K562 (cell line): ENCODE results near the gene LILRA2. TPM values are rescaled to one million over a fixed set of nuclear protein-coding genes. Genes with fewer than 3 reads are reported as not detected.

Source experiments
- BHLHE40 ChIP-seq: IDR thresholded peaks from 2 replicates; pipeline ENCODE4 v1.6.1; 2011; ENCODE audit warnings: low read length, improper control_type of control experiment
- CBFA2T3 ChIP-seq: fragments of 450-650 bp; IDR thresholded peaks from 2 replicates; pipeline ENCODE4 v1.6.1; 2017
- CBX2 ChIP-seq: fragments of 200-600 bp; sonication (generic); IDR thresholded peaks from one replicate; pipeline ENCODE4 v1.6.1; 2012; ENCODE audit warnings: mild to moderate bottlenecking, low read length, inconsistent platforms; ENCODE audit not compliant: insufficient read depth, poor library complexity, severe bottlenecking
- CHCHD3 ChIP-seq: fragments of 250-450 bp; sonication (Bioruptor Pico); IDR thresholded peaks from 2 replicates; pipeline ENCODE4 v2.1.2; 2022; ENCODE audit warnings: mild to moderate bottlenecking
- COPS2 ChIP-seq: fragments of 450-650 bp; conservative IDR thresholded peaks from 2 replicates; pipeline ENCODE4 v1.6.1; 2016; ENCODE audit warnings: mild to moderate bottlenecking, moderate library complexity
- DACH1 ChIP-seq: fragments of 450-650 bp; IDR thresholded peaks from 2 replicates; pipeline ENCODE4 v1.6.1; 2018; ENCODE audit not compliant: partially characterized antibody
- DLX4 ChIP-seq: fragments of 250-450 bp; sonication (Bioruptor Pico); IDR thresholded peaks from 2 replicates; pipeline ENCODE4 v1.6.1; 2021; ENCODE audit warnings: mild to moderate bottlenecking
- EGR1 ChIP-seq: fragments of 450-650 bp; conservative IDR thresholded peaks from 2 replicates; pipeline ENCODE4 v1.6.1; 2017; ENCODE audit warnings: mild to moderate bottlenecking
- HSF4 ChIP-seq: fragments of 250-450 bp; sonication (Bioruptor Pico); IDR thresholded peaks from 2 replicates; pipeline ENCODE4 v2.1.2; 2022; ENCODE audit warnings: mild to moderate bottlenecking, moderate library complexity, borderline replicate concordance
- LEF1 ChIP-seq: fragments of 450-650 bp; IDR thresholded peaks from 2 replicates; pipeline ENCODE4 v1.6.1; 2016; ENCODE audit warnings: mild to moderate bottlenecking
- MXI1 ChIP-seq: IDR thresholded peaks from 2 replicates; pipeline ENCODE4 v1.6.1; 2011; ENCODE audit warnings: low read depth, mild to moderate bottlenecking, improper control_type of control experiment, low read length
- NR4A1 ChIP-seq, 2 experiments: fragments of 250-450 bp in 1 of 2; fragments of 450-650 bp in 1 of 2; sonication (Bioruptor Pico) in 1 of 2; IDR thresholded peaks; 2 replicates each; pipeline versions ENCODE4 v1.4.0 to v1.6.1; 2016 to 2020; ENCODE audit warnings: mild to moderate bottlenecking in 2 of 2, missing compliant biosample characterization in 1 of 2, missing genetic modification characterization in 1 of 2, moderate library complexity in 1 of 2
- PTBP1 ChIP-seq: fragments of 200-400 bp; formaldehyde crosslinking; IDR thresholded peaks from 2 replicates; pipeline ENCODE4 v1.6.1; 2017; ENCODE audit warnings: low read depth, low read length
- RBBP5 ChIP-seq: fragments of 200-600 bp; sonication (generic); IDR thresholded peaks from 2 replicates; pipeline ENCODE4 v1.6.1; 2012; ENCODE audit warnings: borderline replicate concordance, mild to moderate bottlenecking, low read length, control low read depth, inconsistent platforms; ENCODE audit not compliant: insufficient read depth, poor library complexity, severe bottlenecking
- SNRNP70 ChIP-seq: fragments of 200-400 bp; formaldehyde crosslinking; optimal IDR thresholded peaks from 2 replicates; pipeline ENCODE3; 2017; ENCODE audit warnings: low read depth, low read length
- ZNF217 ChIP-seq: sonication (generic); formaldehyde crosslinking; IDR thresholded peaks from 2 replicates; pipeline ENCODE4 v1.8.0; 2022; ENCODE audit warnings: mild to moderate bottlenecking, missing genetic modification reagents
- ZNF280A ChIP-seq: fragments of 450-650 bp; IDR thresholded peaks from 2 replicates; pipeline ENCODE4 v1.6.1; 2018; ENCODE audit warnings: mild to moderate bottlenecking, low read depth; ENCODE audit not compliant: partially characterized antibody
- ZNF3 ChIP-seq: fragments of 250-450 bp; sonication (Bioruptor Pico); IDR thresholded peaks from 2 replicates; pipeline ENCODE4 v1.5.0; 2021; ENCODE audit warnings: mild to moderate bottlenecking, moderate library complexity
- ZNF354B ChIP-seq: fragments of 250-450 bp; sonication (Bioruptor Pico); IDR thresholded peaks from 2 replicates; pipeline ENCODE4 v1.4.0; 2020
- ZNF395 ChIP-seq: fragments of 200-800 bp; sonication (Bioruptor generic); IDR thresholded peaks from 2 replicates; pipeline ENCODE4 v1.6.1; 2017; ENCODE audit warnings: missing genetic modification characterization, missing compliant biosample characterization
- ZNF445 ChIP-seq: fragments of 250-450 bp; sonication (Bioruptor Pico); IDR thresholded peaks from 2 replicates; pipeline ENCODE4 v1.4.0; 2020; ENCODE audit warnings: low read depth, mild to moderate bottlenecking, moderate library complexity
- ZNF589 ChIP-seq: fragments of 200-800 bp; sonication (Bioruptor generic); IDR thresholded peaks from 2 replicates; pipeline ENCODE4 v1.6.1; 2016; ENCODE audit warnings: low read depth, missing genetic modification characterization, missing compliant biosample characterization
- polyA plus RNA-seq, 8 experiments: library from polyadenylated mRNA; depleted of rRNA in 4 of 8; stranded (reverse) in 5 of 8; unstranded in 3 of 8; fragments of >200 nt; fragmentation: Nextera tagmentation in 2 of 8; fragmentation: Illumina TruSeq in 1 of 8; extraction: Ambion mirVana in 2 of 8; extraction: Trizol in 1 of 8; gene quantifications; 2 replicates each; pipeline versions ENCODE4 v1.2.1 to v1.2.3, GENCODE V29; 2011 to 2014; ENCODE audit warnings: inconsistent platforms in 1 of 8, missing spikeins in 1 of 8
- total RNA-seq, 7 experiments: library from RNA; depleted of rRNA in 6 of 7; stranded (reverse); fragments of >200 nt in 6 of 7; fragmentation: Illumina TruSeq in 2 of 7; extraction: Trizol in 2 of 7; gene quantifications; 2 replicates each; pipeline versions ENCODE4 v1.2.1 to v1.2.3, GENCODE V29; 2011 to 2021; ENCODE audit warnings: low replicate concordance in 1 of 7
- TF ChIP-seq, protein P1 (sequence below): fragments of 250-450 bp; sonication (Bioruptor Pico); IDR thresholded peaks from 2 replicates; pipeline ENCODE4 v1.4.0; 2020; ENCODE audit warnings: borderline replicate concordance
- TF ChIP-seq, protein P2 (sequence below), 2 experiments: IDR thresholded peaks; 2 replicates each; pipeline ENCODE4 v1.6.1; 2011; ENCODE audit warnings: borderline replicate concordance in 1 of 2, control low read depth in 1 of 2, low read depth in 1 of 2, low read length in 1 of 2, mild to moderate bottlenecking in 1 of 2, mixed read lengths in 1 of 2, moderate library complexity in 1 of 2; ENCODE audit not compliant: insufficient read depth in 1 of 2, insufficient read length in 1 of 2, poor library complexity in 1 of 2, severe bottlenecking in 1 of 2; ENCODE audit errors: extremely low read depth in 1 of 2

The LILRA2 gene
- total and polyA plus RNA-seq, 9 of the 15 experiments (the other 6 are each of a cell fraction or from before 2014, with no cell fraction given) = 0.32 to 2.1 (median 0.96) TPM

DNA sequence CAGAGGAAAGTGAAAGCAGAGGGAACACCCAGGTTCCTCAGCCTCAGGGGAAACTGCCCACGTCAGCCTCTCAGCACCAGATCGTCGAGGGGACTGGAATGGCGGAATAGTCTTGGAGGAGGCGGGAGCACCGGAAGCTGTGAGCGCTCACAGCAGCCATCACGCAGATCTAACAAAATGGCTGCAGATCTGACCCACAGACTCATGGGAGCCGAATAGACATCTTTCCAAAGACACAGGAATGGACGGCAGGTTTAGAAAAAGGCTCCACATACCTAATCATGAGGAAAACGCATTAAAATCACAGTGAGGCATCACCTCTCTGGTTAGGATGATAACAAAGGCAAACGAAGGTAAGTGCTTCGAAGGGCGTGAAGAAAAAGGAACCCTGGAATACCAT lies 11.8 kb upstream of the LILRA2 start (continued):
- TF ChIP-seq NR4A1 (CRISPR knock-in tag; IDR thresholded peaks at IDR 0.05) (no peak), NR4A1 (tag; IDR thresholded peaks at IDR 0.05) (0 out of 2 replicates have a peak, but pooled peaks have one; percentile 55), CBX2 (no peak), PTBP1 (no peak), MXI1 (no peak), RBBP5 (no peak), ZNF280A (no peak), CHCHD3 (CRISPR knock-in tag) (no peak), ZNF3 (CRISPR knock-in tag) (no peak), ZNF395 (CRISPR knock-in tag) (no peak), ZNF354B (CRISPR knock-in tag) (no peak), ZNF589 (CRISPR knock-in tag) (peak; percentile 69; the same call in 1 of the 2 replicates), LEF1 (no peak), EGR1 (no peak), COPS2 (no peak), ZNF445 (CRISPR knock-in tag) (no peak), DACH1 (no peak), ZNF217 (CRISPR knock-in tag) (no peak), BHLHE40 (no peak), DLX4 (CRISPR knock-in tag) (no peak), SNRNP70 (no peak), HSF4 (CRISPR knock-in tag) (no peak), CBFA2T3 (no peak)
- TF ChIP-seq, protein P1, sequence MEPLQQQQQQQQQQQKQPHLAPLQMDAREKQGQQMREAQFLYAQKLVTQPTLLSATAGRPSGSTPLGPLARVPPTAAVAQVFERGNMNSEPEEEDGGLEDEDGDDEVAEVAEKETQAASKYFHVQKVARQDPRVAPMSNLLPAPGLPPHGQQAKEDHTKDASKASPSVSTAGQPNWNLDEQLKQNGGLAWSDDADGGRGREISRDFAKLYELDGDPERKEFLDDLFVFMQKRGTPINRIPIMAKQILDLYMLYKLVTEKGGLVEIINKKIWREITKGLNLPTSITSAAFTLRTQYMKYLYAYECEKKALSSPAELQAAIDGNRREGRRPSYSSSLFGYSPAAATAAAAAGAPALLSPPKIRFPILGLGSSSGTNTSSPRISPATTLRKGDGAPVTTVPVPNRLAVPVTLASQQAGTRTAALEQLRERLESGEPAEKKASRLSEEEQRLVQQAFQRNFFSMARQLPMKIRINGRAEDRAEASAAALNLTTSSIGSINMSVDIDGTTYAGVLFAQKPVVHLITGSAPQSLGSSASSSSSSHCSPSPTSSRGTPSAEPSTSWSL (CRISPR knock-in tag) = no peak
- TF ChIP-seq, protein P2, sequence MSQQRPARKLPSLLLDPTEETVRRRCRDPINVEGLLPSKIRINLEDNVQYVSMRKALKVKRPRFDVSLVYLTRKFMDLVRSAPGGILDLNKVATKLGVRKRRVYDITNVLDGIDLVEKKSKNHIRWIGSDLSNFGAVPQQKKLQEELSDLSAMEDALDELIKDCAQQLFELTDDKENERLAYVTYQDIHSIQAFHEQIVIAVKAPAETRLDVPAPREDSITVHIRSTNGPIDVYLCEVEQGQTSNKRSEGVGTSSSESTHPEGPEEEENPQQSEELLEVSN (IDR thresholded peaks at IDR 0.05; ENCODE audit: borderline replicate concordance in 1 of 2, extremely low read depth in 1 of 2, insufficient read depth in 1 of 2, insufficient read length in 1 of 2, low read depth in 1 of 2, low read length in 1 of 2, poor library complexity in 1 of 2, severe bottlenecking in 1 of 2) = peak; percentile 71 to 83
